HepG2 (cell line): ENCODE data around the gene HBA1. TPM values are rescaled to one million over a fixed set of nuclear protein-coding genes. Genes with fewer than 3 reads are reported as not detected.

ENCODE experiments used
- ATAC-seq: fragments of 200-7000 bp; cut with Tn5 transposase; 3 replicates; pipeline ENCODE4 v1.9.1; 2020; ENCODE audit warnings: mild to moderate bottlenecking, moderate library complexity
- BruUV-seq: library from RNA; stranded (reverse); fragments of 400-500 nt; replicated peaks from 2 replicates; lab custom pipeline; 2021; lab: Mats Ljungman, UMichigan
- CTCF ChIA-PET: fragments of 300-600 bp; formaldehyde crosslinking; extraction: SDS; loops from one replicate; lab custom pipeline; 2021; ENCODE audit warnings: low total read pairs, inconsistent platforms, low intra/inter-chr PET ratio; lab: Yijun Ruan, JAX
- POLR2A ChIA-PET: fragments of 350-600 bp; sonication (Branson Sonifier 250); formaldehyde crosslinking; loops from one replicate; lab custom pipeline; 2020; ENCODE audit warnings: antibody characterized with exemption, inconsistent platforms; lab: Yijun Ruan, JAX
- DNase-seq: peaks from one replicate; pipeline ENCODE4 v3.0.0-alpha.2; 2015; ENCODE audit warnings: low spot score
- FAIRE-seq: peaks from 3 replicates; lab custom pipeline; 2011; peaks lifted over from hg19 to GRCh38; lab: Jason Lieb, UNC
- H2AFZ ChIP-seq: one replicate; pipeline ENCODE4 v1.6.1; 2011; ENCODE audit warnings: low read length, inconsistent platforms
- H3K27ac ChIP-seq: fragments of 300-600 bp; 3 replicates; pipeline ENCODE4 v1.8.0; 2011; ENCODE audit warnings: mixed run types, mild to moderate bottlenecking, mixed read lengths, low read length, inconsistent platforms; ENCODE audit not compliant: insufficient read depth; ENCODE audit errors: extremely low read length
- H3K27me3 ChIP-seq, 2 experiments: fragments of 200-600 bp in 1 of 2; 2 replicates in 1 of 2; 3 replicates in 1 of 2; pipeline versions ENCODE4 v1.6.0 to v1.8.0; 2011; ENCODE audit warnings: low read length in 2 of 2, mild to moderate bottlenecking in 2 of 2, moderate library complexity in 2 of 2, inconsistent platforms in 1 of 2; ENCODE audit not compliant: insufficient read depth in 2 of 2, control insufficient read depth in 1 of 2
- H3K36me3 ChIP-seq, 2 experiments: fragments of 200-600 bp in 1 of 2; replicated peaks in 1 of 2; 2 replicates in 1 of 2; 3 replicates in 1 of 2; pipeline versions ENCODE4 v1.5.1 to v1.8.0; 2011; ENCODE audit warnings: low read length in 2 of 2, inconsistent platforms in 1 of 2; ENCODE audit not compliant: insufficient read depth in 2 of 2, control insufficient read depth in 1 of 2
- H3K4me1 ChIP-seq: 2 replicates; pipeline ENCODE4 v1.5.1; 2012; ENCODE audit warnings: low read length, inconsistent platforms; ENCODE audit not compliant: insufficient read depth
- H3K4me2 ChIP-seq: 2 replicates; pipeline ENCODE4 v1.6.0; 2011; ENCODE audit warnings: low read depth, low read length, inconsistent platforms
- H3K4me3 ChIP-seq, 3 experiments: fragments of 200-600 bp in 1 of 3; sonication (generic), shearing (Covaris generic) in 1 of 3; replicated peaks in 1 of 3; 2 replicates each; pipeline ENCODE4 v1.5.1; 2011 to 2016; ENCODE audit warnings: low read length in 3 of 3, inconsistent platforms in 2 of 3, low read depth in 2 of 3, mild to moderate bottlenecking in 2 of 3, control low read depth in 1 of 3, mixed read lengths in 1 of 3; ENCODE audit not compliant: insufficient read depth in 1 of 3
- H3K79me2 ChIP-seq: one replicate; pipeline ENCODE4 v1.6.1; 2011; ENCODE audit warnings: low read length, inconsistent platforms; ENCODE audit not compliant: insufficient read depth
- H3K9ac ChIP-seq: 2 replicates; pipeline ENCODE4 v1.6.0; 2011; ENCODE audit warnings: mild to moderate bottlenecking, low read depth, low read length, inconsistent platforms; ENCODE audit not compliant: insufficient read depth
- H3K9me3 ChIP-seq: 2 replicates; pipeline ENCODE4 v1.5.1; 2012; ENCODE audit warnings: mild to moderate bottlenecking, low read length
- H4K20me1 ChIP-seq: 2 replicates; pipeline ENCODE4 v1.6.0; 2011; ENCODE audit warnings: inconsistent platforms, mild to moderate bottlenecking, low read length, moderate library complexity; ENCODE audit not compliant: insufficient read depth
- AKNA ChIP-seq: sonication (generic); formaldehyde crosslinking; IDR thresholded peaks from 2 replicates; pipeline ENCODE4 v1.4.0; 2020; ENCODE audit warnings: missing genetic modification reagents, borderline replicate concordance
- CHD4 ChIP-seq: fragments of 200-600 bp; sonication (generic); IDR thresholded peaks from 2 replicates; pipeline ENCODE4 v1.7.0; 2017; ENCODE audit warnings: mild to moderate bottlenecking, low read length, borderline replicate concordance
- HMG20A ChIP-seq: IDR thresholded peaks from 2 replicates; pipeline ENCODE4 v1.6.1; 2016; ENCODE audit warnings: borderline replicate concordance
- MATR3 ChIP-seq: sonication (generic); formaldehyde crosslinking; IDR thresholded peaks from 2 replicates; pipeline ENCODE4 v1.4.0; 2020; ENCODE audit warnings: missing genetic modification reagents
- MZF1 ChIP-seq: sonication (generic); formaldehyde crosslinking; IDR thresholded peaks from 2 replicates; pipeline ENCODE4 v1.8.1; 2023; ENCODE audit warnings: mild to moderate bottlenecking, missing genetic modification reagents, borderline replicate concordance
- NRL ChIP-seq: sonication (generic); formaldehyde crosslinking; IDR thresholded peaks from 2 replicates; pipeline ENCODE4 v1.5.0; 2020; ENCODE audit warnings: missing genetic modification reagents, mild to moderate bottlenecking, moderate library complexity, borderline replicate concordance
- RAD21 ChIP-seq: fragments of 450-650 bp; formaldehyde crosslinking; IDR thresholded peaks from 2 replicates; pipeline ENCODE4 v1.5.0; 2020; ENCODE audit warnings: mild to moderate bottlenecking
- RCOR2 ChIP-seq: IDR thresholded peaks from 2 replicates; pipeline ENCODE4 v1.6.1; 2016; ENCODE audit warnings: missing biosample characterization, missing genetic modification reagents
- RFXAP ChIP-seq: sonication (generic); formaldehyde crosslinking; IDR thresholded peaks from 2 replicates; pipeline ENCODE4 v1.4.0; 2020; ENCODE audit warnings: missing genetic modification reagents, borderline replicate concordance
- SYNCRIP ChIP-seq: fragments of 200-400 bp; formaldehyde crosslinking; IDR thresholded peaks from 2 replicates; pipeline ENCODE4 v1.6.1; 2018; ENCODE audit warnings: mild to moderate bottlenecking, low read depth, low read length; ENCODE audit not compliant: insufficient read depth
- ZKSCAN1 ChIP-seq: fragments of 150-350 bp; IDR thresholded peaks from 2 replicates; pipeline ENCODE4 v1.6.1; 2014; ENCODE audit warnings: low read length
- ZNF550 ChIP-seq: sonication (generic); formaldehyde crosslinking; IDR thresholded peaks from 2 replicates; pipeline ENCODE4 v1.4.0; 2020; ENCODE audit warnings: mild to moderate bottlenecking, missing genetic modification reagents, borderline replicate concordance
- ZNF883 ChIP-seq: sonication (generic); formaldehyde crosslinking; IDR thresholded peaks from 2 replicates; pipeline ENCODE4 v1.5.1; 2020; ENCODE audit warnings: mild to moderate bottlenecking, missing genetic modification reagents; ENCODE audit errors: not compliant biosample characterization
- WGBS: methylation state at CpG from one replicate; pipeline ENCODE4 v1.1.6; 2017; ENCODE audit warnings: low lambda C conversion rate; 5-methylcytosine and 5-hydroxymethylcytosine counted together
- in situ Hi-C: cut with HindIII; loops from 2 replicates; pipeline ENCODE4 v1.10.0; 2017; ENCODE audit warnings: low pct_unique_long_range_greater_than_20kb; ENCODE audit not compliant: extremely low pct_ligation_motif_present
- intact Hi-C: fragments of 100-400 bp; cut with micrococcal nuclease; formaldehyde crosslinking; loops from one replicate; pipeline ENCODE4 v1.10.0; 2022; ENCODE audit not compliant: unreplicated experiment
- polyA plus RNA-seq, 8 experiments: library from polyadenylated mRNA; depleted of rRNA in 3 of 8; stranded (reverse) in 7 of 8; unstranded in 1 of 8; fragments of >200 nt; fragmentation: Illumina TruSeq in 4 of 8; extraction: Trizol in 4 of 8; gene quantifications; 2 replicates each; pipeline versions ENCODE4 v1.2.1 to v1.2.3, GENCODE V29; 2011 to 2016; ENCODE audit warnings: low read depth in 4 of 8, missing spikeins in 1 of 8, mixed read lengths in 1 of 8; ENCODE audit not compliant: insufficient read depth in 1 of 8
- total RNA-seq, 5 experiments: library from RNA; depleted of rRNA; stranded (reverse); fragments of >200 nt; fragmentation: Illumina TruSeq; extraction: Trizol; gene quantifications; 2 replicates each; pipeline ENCODE4 v1.2.3, GENCODE V29; 2016; ENCODE audit warnings: low read depth in 1 of 5

Gene HBA1
- total and polyA plus RNA-seq, 2 of the 13 experiments (the other 11 are each of a cell fraction or from before 2014, with no cell fraction given) = 0.59 TPM; not detected in 1

- intact Hi-C loops = no loop called here
- no TSS peak for BruUV-seq
- H3K9ac ChIP-seq = no peak overlapping the region
- H3K9me3 ChIP-seq = no peaks in the 10 kb centered on the region
- H3K36me3 ChIP-seq = peaks cover 42 to 85% of the 10 kb centered on the region in 2 experiments
- H2AFZ ChIP-seq = no peak overlapping the region
- ChIA-PET POLR2A (no interaction called here), CTCF (no interaction called here)
- no peak overlapping the region for H3K4me3 ChIP-seq
- H3K4me2 ChIP-seq = no peak overlapping the region
- DNase-seq = no peak
- 100% methylated on average over 6 of the region's 6 CpGs for WGBS
- no peaks in the 10 kb centered on the region for H3K79me2 ChIP-seq
- no peaks in the 10 kb centered on the region for H3K27me3 ChIP-seq
- TF ChIP-seq RAD21 = no peak
- TF ChIP-seq ZNF883 (CRISPR knock-in tag) = no peak
- TF ChIP-seq RCOR2 (CRISPR knock-in tag) = no peak
- no peak for TF ChIP-seq AKNA (CRISPR knock-in tag)
- no peak for TF ChIP-seq CHD4
- no peak for TF ChIP-seq ZNF550 (CRISPR knock-in tag)
- no peak for TF ChIP-seq ZKSCAN1
- no peak for TF ChIP-seq NRL
- TF ChIP-seq SYNCRIP = no peak
- TF ChIP-seq MZF1 (CRISPR knock-in tag) = no peak
- no peak for TF ChIP-seq RFXAP (CRISPR knock-in tag)
- no peak for TF ChIP-seq MATR3
- no peak for TF ChIP-seq HMG20A
- FAIRE-seq = no peak
- H3K4me1 ChIP-seq = no peaks in the 10 kb centered on the region
- no peak overlapping the region for H3K27ac ChIP-seq
- in situ Hi-C loops = no loop called here
- no peak for ATAC-seq
- H4K20me1 ChIP-seq = no peaks in the 10 kb centered on the region
Measured at GRCh38 chr16:194516-194915, 18.0 kb downstream of the HBA1 start.
